Mesenchymal stem cell (in vitro differentiated cells and primary cell): ENCODE results near the gene DNAI2.
A peak's percentile ranks its signal among the peaks of the same experiment; 100 is the strongest.

Experiments
- DNase-seq: peaks from one replicate; pipeline ENCODE4 v3.0.0-alpha.2; 2013
- H2AFZ ChIP-seq: one replicate; pipeline ENCODE4 v1.6.1; 2013; ENCODE audit warnings: low read depth, mild to moderate bottlenecking, control low read depth, inconsistent platforms, low read length, moderate library complexity
- H2AK5ac ChIP-seq: 2 replicates; pipeline ENCODE4 v1.6.1; 2013; ENCODE audit warnings: low read length, moderate library complexity, mild to moderate bottlenecking, inconsistent platforms; ENCODE audit not compliant: severe bottlenecking
- H2BK120ac ChIP-seq: one replicate; pipeline ENCODE4 v1.6.1; 2013; ENCODE audit warnings: low read depth, mild to moderate bottlenecking, inconsistent platforms, low read length, moderate library complexity
- H2BK12ac ChIP-seq, 2 experiments: one replicate each; pipeline ENCODE4 v1.6.1; 2013; ENCODE audit warnings: inconsistent platforms in 2 of 2, low read length in 2 of 2, mild to moderate bottlenecking in 2 of 2, moderate library complexity in 2 of 2, control low read depth in 1 of 2
- H2BK15ac ChIP-seq: one replicate; pipeline ENCODE4 v1.6.1; 2013; ENCODE audit warnings: mild to moderate bottlenecking, low read depth, inconsistent platforms; ENCODE audit not compliant: poor library complexity, severe bottlenecking
- H2BK5ac ChIP-seq: 2 replicates; pipeline ENCODE4 v1.6.1; 2013; ENCODE audit warnings: low read depth, mild to moderate bottlenecking, low read length, control low read depth, inconsistent platforms; ENCODE audit not compliant: poor library complexity, severe bottlenecking
- H3K14ac ChIP-seq, 2 experiments: one replicate each; pipeline ENCODE4 v1.6.1; 2013; ENCODE audit warnings: inconsistent platforms in 2 of 2, low read length in 2 of 2, control low read depth in 1 of 2, mild to moderate bottlenecking in 1 of 2, moderate library complexity in 1 of 2
- H3K18ac ChIP-seq, 2 experiments: one replicate each; pipeline ENCODE4 v1.6.1; 2013; ENCODE audit warnings: inconsistent platforms in 2 of 2, low read length in 2 of 2, control low read depth in 1 of 2, low read depth in 1 of 2, mild to moderate bottlenecking in 1 of 2
- H3K23ac ChIP-seq, 2 experiments: one replicate each; pipeline ENCODE4 v1.6.1; 2013; ENCODE audit warnings: inconsistent platforms in 2 of 2, low read length in 2 of 2, mild to moderate bottlenecking in 2 of 2, moderate library complexity in 2 of 2, control low read depth in 1 of 2
- H3K27ac ChIP-seq: 2 replicates; pipeline ENCODE4 v1.5.1; 2013; ENCODE audit warnings: mild to moderate bottlenecking, moderate library complexity, low read length, control low read depth, inconsistent platforms; ENCODE audit not compliant: poor library complexity, severe bottlenecking
- H3K27me3 ChIP-seq, 2 experiments: 2 replicates each; pipeline versions ENCODE4 v1.6.1 to v1.7.0; 2013; ENCODE audit warnings: low read length in 2 of 2, mild to moderate bottlenecking in 2 of 2, moderate library complexity in 2 of 2, control low read depth in 1 of 2, inconsistent platforms in 1 of 2; ENCODE audit not compliant: control insufficient read depth in 1 of 2, insufficient read depth in 1 of 2
- H3K36me3 ChIP-seq, 2 experiments: 2 replicates each; pipeline versions ENCODE4 v1.6.1 to v1.7.0; 2013; ENCODE audit warnings: low read length in 2 of 2, control low read depth in 1 of 2, inconsistent platforms in 1 of 2, low read depth in 1 of 2, mild to moderate bottlenecking in 1 of 2; ENCODE audit not compliant: insufficient read depth in 2 of 2, control insufficient read depth in 1 of 2
- H3K4ac ChIP-seq, 2 experiments: one replicate each; pipeline ENCODE4 v1.6.1; 2013; ENCODE audit warnings: inconsistent platforms in 2 of 2, low read length in 2 of 2, mild to moderate bottlenecking in 2 of 2, moderate library complexity in 2 of 2, control low read depth in 1 of 2, low read depth in 1 of 2
- H3K4me1 ChIP-seq: 2 replicates; pipeline ENCODE4 v1.6.1; 2013; ENCODE audit warnings: low read depth, low read length, control low read depth; ENCODE audit not compliant: control insufficient read depth, insufficient read depth
- H3K4me2 ChIP-seq: 2 replicates; pipeline ENCODE4 v1.6.1; 2013; ENCODE audit warnings: low read length, mild to moderate bottlenecking, inconsistent platforms; ENCODE audit not compliant: poor library complexity, severe bottlenecking
- H3K4me3 ChIP-seq, 2 experiments: 2 replicates each; pipeline versions ENCODE4 v1.5.1 to v1.7.0; 2013; ENCODE audit warnings: low read length in 2 of 2, mild to moderate bottlenecking in 2 of 2, control low read depth in 1 of 2, low read depth in 1 of 2; ENCODE audit not compliant: insufficient read depth in 1 of 2
- H3K79me1 ChIP-seq: replicated peaks from 2 replicates; pipeline ENCODE4 v1.6.1; 2013; ENCODE audit warnings: mild to moderate bottlenecking, control low read depth, low read length, inconsistent platforms; ENCODE audit not compliant: poor library complexity, severe bottlenecking
- H3K9ac ChIP-seq: 2 replicates; pipeline ENCODE4 v1.7.0; 2013; ENCODE audit warnings: mild to moderate bottlenecking, low read length, moderate library complexity
- H3K9me3 ChIP-seq: 2 replicates; pipeline ENCODE4 v1.7.0; 2013; ENCODE audit warnings: mild to moderate bottlenecking, low read length; ENCODE audit not compliant: control insufficient read depth
- H4K8ac ChIP-seq: one replicate; pipeline ENCODE4 v1.6.1; 2013; ENCODE audit warnings: inconsistent platforms, mild to moderate bottlenecking, low read length, moderate library complexity
- H4K91ac ChIP-seq: one replicate; pipeline ENCODE4 v1.6.1; 2013; ENCODE audit warnings: mild to moderate bottlenecking, low read length, inconsistent platforms
- WGBS: methylation state at CpG from one replicate; pipeline ENCODE4 v1.1.7; 2013; ENCODE audit warnings: mixed read lengths; 5-methylcytosine and 5-hydroxymethylcytosine counted together

DNAI2 gene

DNA sequence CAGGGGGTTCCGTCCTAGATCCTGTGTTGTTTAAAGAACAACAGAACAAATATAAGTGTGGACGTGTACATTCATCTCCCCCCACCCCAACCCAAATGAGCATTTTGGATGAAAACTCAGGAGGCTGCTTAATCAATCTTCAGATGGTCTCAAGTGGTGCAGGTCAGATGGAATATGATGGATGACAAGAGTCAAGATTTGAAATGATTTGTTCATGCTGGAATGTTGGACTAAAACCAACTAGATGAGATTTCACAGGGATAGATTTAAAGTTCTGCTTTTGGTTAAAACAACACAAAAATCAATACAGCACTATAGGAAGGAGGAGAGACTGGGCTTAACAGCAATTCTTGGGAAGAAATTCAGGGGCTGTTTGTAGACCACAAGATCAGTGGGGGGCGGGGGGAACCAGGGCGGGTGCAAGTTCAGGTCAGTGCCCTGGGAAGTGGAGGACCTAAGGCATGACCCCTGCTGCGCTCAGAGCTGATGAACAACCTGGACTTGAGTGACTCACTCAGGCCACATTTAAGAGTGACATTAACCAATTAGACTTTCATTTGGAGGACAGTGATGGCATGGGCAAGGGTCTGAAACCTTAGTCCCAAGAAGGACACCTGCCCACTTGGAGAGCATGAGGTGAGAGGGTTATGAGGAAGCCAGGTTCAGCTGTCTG, 45.6 kb upstream of the DNAI2 start:
- H3K27ac ChIP-seq: no peak overlapping the region
- no peak overlapping the region for H2BK5ac ChIP-seq
- no peak overlapping the region for H2BK120ac ChIP-seq
- H3K4me2 ChIP-seq: no peak overlapping the region
- no peak for DNase-seq
- no peak overlapping the region for H2AFZ ChIP-seq
- H4K91ac ChIP-seq: no peak overlapping the region
- no peaks in the 10 kb centered on the region for H3K36me3 ChIP-seq
- H3K27me3 ChIP-seq: peaks cover 5 to 23% of the 10 kb centered on the region in 2 experiments
- no peak overlapping the region for H3K23ac ChIP-seq
- H3K9me3 ChIP-seq: no peaks in the 10 kb centered on the region
- H3K4ac ChIP-seq: no peak overlapping the region
- H3K79me1 ChIP-seq: no peaks in the 10 kb centered on the region
- H3K14ac ChIP-seq: peak overlapping the region in 1 of 2 experiments; percentile 12
- H4K8ac ChIP-seq: no peak overlapping the region
- no peak overlapping the region for H2BK15ac ChIP-seq
- H3K9ac ChIP-seq: no peak overlapping the region
- 86% methylated on average over 3 of the region's 5 CpGs for WGBS
- no peaks in the 10 kb centered on the region for H3K4me1 ChIP-seq
- no peak overlapping the region for H2BK12ac ChIP-seq
- no peak overlapping the region for H3K4me3 ChIP-seq
- no peak overlapping the region for H2AK5ac ChIP-seq
- H3K18ac ChIP-seq: no peak overlapping the region

DNA sequence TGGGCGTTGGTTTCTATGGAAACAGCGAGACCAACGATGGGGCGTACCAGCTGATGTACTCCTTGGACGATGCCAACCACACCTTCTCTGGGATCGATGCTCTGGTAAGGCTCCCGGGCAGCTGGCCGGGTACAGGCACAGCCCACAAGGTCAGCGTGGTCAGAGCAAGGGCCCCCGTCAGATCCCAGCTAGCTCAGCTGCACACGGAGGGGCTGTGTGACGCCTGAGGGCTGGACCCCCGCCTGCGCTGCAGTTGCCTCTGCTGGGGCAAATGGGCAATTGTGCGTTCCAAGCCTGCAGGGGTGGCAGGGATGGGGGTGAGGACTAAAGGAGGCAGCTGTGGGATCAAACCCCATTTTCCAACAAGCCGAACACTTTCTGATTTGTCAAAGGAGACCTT, 43.1 kb upstream of the DNAI2 start:
- Histone ChIP-seq H3K4me2 (no peak overlapping the region), H3K36me3 (no peaks in the 10 kb centered on the region), H2AFZ (no peak overlapping the region), H2BK120ac (no peak overlapping the region), H3K4ac (no peak overlapping the region), H4K8ac (no peak overlapping the region), H2AK5ac (no peak overlapping the region), H3K4me1 (no peaks in the 10 kb centered on the region), H3K27ac (no peak overlapping the region), H3K18ac (no peak overlapping the region), H3K9me3 (no peaks in the 10 kb centered on the region), H2BK12ac (no peak overlapping the region), H3K14ac (no peak overlapping the region), H4K91ac (no peak overlapping the region), H3K79me1 (no peaks in the 10 kb centered on the region), H3K4me3 (no peak overlapping the region), H2BK15ac (no peak overlapping the region), H3K9ac (no peak overlapping the region), H2BK5ac (no peak overlapping the region), H3K23ac (no peak overlapping the region), H3K27me3 (peaks cover 11 to 28% of the 10 kb centered on the region in 2 experiments)
- 93% methylated on average over 16 of the region's 16 CpGs for WGBS
- DNase-seq: no peak

DNA sequence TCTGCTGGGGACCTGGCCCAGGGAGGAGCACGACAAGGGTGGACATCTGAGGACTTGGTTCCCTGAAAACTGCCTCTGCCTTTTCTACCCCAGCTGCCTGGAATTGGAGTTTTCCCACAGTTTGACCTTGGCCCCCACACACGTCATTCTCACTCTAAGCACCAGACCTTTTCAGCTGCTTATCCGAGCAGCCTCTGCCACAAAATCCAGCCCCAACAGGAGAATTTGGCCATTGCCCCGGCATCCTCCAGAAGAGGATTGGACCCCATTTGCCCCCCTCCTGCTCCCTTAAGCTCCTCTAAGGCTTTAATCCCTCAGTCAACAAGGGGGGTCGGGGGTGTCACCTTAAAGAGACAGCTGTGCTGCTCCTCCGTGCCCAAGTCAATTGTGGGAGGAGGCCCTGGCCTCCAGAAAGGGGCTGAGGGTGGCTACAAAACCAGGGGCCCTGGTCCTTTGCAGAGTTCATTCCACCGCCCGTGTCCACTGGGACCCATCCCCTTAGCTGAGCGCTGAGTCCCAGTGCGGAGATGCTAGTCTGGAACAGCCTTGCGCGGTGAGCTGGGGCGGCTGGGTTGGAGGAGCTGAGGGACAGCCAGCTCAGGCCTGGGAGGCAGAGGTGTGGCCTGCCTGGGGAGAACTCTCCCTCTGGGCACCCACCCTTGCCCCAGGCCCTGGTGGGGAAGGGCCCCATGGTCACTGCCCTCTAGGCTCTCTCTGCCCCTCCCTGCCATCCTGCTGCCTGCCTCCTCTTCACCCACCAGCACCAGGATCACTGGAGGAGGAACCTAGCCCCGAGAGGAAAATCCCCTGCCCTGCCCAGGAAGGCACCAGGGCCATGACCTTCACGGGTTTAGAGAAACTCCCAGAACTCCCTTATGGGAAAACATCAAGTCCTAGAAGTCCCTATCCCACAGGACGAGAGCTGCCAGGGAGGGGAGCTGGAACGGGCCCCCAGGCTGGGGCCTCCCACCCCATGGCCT, 41.8 kb upstream of the DNAI2 start:
- Histone ChIP-seq H3K18ac (no peak overlapping the region), H2BK5ac (no peak overlapping the region), H3K4me2 (no peak overlapping the region), H2AK5ac (no peak overlapping the region), H4K91ac (no peak overlapping the region), H3K27ac (no peak overlapping the region), H3K9me3 (no peaks in the 10 kb centered on the region), H3K9ac (no peak overlapping the region), H2BK12ac (no peak overlapping the region), H3K23ac (peak overlapping the region in 1 of 2 experiments; percentile 24), H3K14ac (no peak overlapping the region), H3K4me3 (no peak overlapping the region), H3K36me3 (no peaks in the 10 kb centered on the region), H2BK120ac (no peak overlapping the region), H2BK15ac (no peak overlapping the region), H3K4ac (no peak overlapping the region), H3K27me3 (peaks cover 6 to 20% of the 10 kb centered on the region in 2 experiments), H3K79me1 (no peaks in the 10 kb centered on the region), H2AFZ (no peak overlapping the region), H4K8ac (peak overlapping the region; percentile 24), H3K4me1 (peaks cover 1% of the 10 kb centered on the region)
- 82% methylated on average over 17 of the region's 17 CpGs for WGBS
- no peak for DNase-seq

DNA sequence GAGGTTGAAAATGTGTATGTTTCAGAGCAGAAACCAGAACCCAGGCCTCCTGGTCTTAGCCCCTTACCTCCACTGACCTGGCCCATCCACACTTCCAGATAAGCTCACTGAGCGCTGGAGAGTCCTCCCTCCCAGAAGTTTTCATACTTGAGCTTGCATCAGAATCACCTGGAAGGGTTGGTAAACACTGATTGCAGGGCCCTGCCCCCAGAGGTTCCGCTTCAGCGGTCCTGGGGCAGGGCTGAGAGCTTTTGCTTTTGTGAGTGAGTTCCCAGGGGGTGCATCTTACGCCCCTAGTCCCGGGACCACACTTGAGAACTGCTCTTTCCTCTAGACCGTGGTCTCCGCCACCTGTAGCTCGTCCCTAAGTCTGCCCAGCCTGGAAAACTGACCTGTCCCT, 40.1 kb upstream of the DNAI2 start:
- H2BK15ac ChIP-seq: no peak overlapping the region
- no peak overlapping the region for H3K9ac ChIP-seq
- no peak overlapping the region for H2AK5ac ChIP-seq
- no peaks in the 10 kb centered on the region for H3K9me3 ChIP-seq
- no peak overlapping the region for H3K23ac ChIP-seq
- no peak overlapping the region for H2BK12ac ChIP-seq
- H3K27ac ChIP-seq: no peak overlapping the region
- H3K4me2 ChIP-seq: no peak overlapping the region
- H3K4ac ChIP-seq: no peak overlapping the region
- H3K36me3 ChIP-seq: no peaks in the 10 kb centered on the region
- no peak for DNase-seq
- peaks cover 6 to 14% of the 10 kb centered on the region in 2 experiments for H3K27me3 ChIP-seq
- no peak overlapping the region for H2BK120ac ChIP-seq
- no peaks in the 10 kb centered on the region for H3K79me1 ChIP-seq
- H3K14ac ChIP-seq: no peak overlapping the region
- 89% methylated on average over 8 of the region's 8 CpGs for WGBS
- no peak overlapping the region for H4K8ac ChIP-seq
- H3K18ac ChIP-seq: no peak overlapping the region
- no peak overlapping the region for H3K4me3 ChIP-seq
- no peak overlapping the region for H2AFZ ChIP-seq
- peaks cover 1% of the 10 kb centered on the region for H3K4me1 ChIP-seq
- H2BK5ac ChIP-seq: no peak overlapping the region
- no peak overlapping the region for H4K91ac ChIP-seq
